Measurements from ENCODE around the gene CAGE1.

Gene CAGE1

DNA sequence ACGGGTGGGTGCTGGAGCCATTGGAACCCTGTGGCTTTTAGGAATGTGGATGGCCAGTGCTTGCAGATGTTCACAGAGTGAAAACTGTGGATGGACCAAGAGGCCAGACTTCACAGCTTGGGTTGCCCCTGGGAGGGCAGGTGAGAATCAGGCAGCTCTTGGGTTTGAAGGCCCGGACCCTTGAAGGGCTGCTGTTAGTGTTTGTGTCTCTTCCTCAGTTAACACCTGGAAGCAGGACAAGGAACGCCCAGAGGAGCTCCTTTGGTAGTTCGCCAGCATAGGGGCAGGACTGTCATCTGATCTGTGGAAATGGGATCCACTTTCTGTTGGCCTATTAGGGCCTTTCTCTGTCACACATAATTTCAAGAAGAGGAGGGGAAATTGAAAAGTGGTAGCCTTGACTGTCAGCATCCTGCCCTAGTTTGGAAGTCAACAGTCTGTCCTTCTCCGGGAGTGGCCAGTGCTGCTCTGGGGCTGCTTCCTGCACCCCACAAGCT is 43.6 kb upstream of the CAGE1 start:
- TF ChIP-seq TAF1 (IDR thresholded peaks at IDR 0.05; ENCODE audit: borderline replicate concordance, insufficient read depth, low read length) (no peak), FOXP2 (optimal IDR thresholded peaks at IDR 0.05; ENCODE audit: borderline replicate concordance, extremely low read depth, extremely low read length, insufficient read depth) (no peak), SIN3A (IDR thresholded peaks at IDR 0.05; ENCODE audit: borderline replicate concordance, insufficient read depth, low read length) (no peak), POLR2AphosphoS5 (IDR thresholded peaks at IDR 0.05; ENCODE audit: low read depth, low read length) (no peak)
- TF ChIP-seq, protein P1, sequence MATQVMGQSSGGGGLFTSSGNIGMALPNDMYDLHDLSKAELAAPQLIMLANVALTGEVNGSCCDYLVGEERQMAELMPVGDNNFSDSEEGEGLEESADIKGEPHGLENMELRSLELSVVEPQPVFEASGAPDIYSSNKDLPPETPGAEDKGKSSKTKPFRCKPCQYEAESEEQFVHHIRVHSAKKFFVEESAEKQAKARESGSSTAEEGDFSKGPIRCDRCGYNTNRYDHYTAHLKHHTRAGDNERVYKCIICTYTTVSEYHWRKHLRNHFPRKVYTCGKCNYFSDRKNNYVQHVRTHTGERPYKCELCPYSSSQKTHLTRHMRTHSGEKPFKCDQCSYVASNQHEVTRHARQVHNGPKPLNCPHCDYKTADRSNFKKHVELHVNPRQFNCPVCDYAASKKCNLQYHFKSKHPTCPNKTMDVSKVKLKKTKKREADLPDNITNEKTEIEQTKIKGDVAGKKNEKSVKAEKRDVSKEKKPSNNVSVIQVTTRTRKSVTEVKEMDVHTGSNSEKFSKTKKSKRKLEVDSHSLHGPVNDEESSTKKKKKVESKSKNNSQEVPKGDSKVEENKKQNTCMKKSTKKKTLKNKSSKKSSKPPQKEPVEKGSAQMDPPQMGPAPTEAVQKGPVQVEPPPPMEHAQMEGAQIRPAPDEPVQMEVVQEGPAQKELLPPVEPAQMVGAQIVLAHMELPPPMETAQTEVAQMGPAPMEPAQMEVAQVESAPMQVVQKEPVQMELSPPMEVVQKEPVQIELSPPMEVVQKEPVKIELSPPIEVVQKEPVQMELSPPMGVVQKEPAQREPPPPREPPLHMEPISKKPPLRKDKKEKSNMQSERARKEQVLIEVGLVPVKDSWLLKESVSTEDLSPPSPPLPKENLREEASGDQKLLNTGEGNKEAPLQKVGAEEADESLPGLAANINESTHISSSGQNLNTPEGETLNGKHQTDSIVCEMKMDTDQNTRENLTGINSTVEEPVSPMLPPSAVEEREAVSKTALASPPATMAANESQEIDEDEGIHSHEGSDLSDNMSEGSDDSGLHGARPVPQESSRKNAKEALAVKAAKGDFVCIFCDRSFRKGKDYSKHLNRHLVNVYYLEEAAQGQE (IDR thresholded peaks at IDR 0.05; ENCODE audit: insufficient read depth in 1 of 2, low read depth in 2 of 2, low read length in 2 of 2) = no peak

- TF ChIP-seq TAF1 (IDR thresholded peaks at IDR 0.05; ENCODE audit: borderline replicate concordance, insufficient read depth, low read length) (no peak), POLR2AphosphoS5 (IDR thresholded peaks at IDR 0.05; ENCODE audit: low read depth, low read length) (no peak), SIN3A (IDR thresholded peaks at IDR 0.05; ENCODE audit: borderline replicate concordance, insufficient read depth, low read length) (no peak)
- TF ChIP-seq, protein P1 (IDR thresholded peaks at IDR 0.05; ENCODE audit: insufficient read depth in 1 of 2, low read depth in 2 of 2, low read length in 2 of 2) = no peak
These were observed 43.0 kb upstream of the CAGE1 start for GRCh38 chr6:7432391-7433120.

DNA sequence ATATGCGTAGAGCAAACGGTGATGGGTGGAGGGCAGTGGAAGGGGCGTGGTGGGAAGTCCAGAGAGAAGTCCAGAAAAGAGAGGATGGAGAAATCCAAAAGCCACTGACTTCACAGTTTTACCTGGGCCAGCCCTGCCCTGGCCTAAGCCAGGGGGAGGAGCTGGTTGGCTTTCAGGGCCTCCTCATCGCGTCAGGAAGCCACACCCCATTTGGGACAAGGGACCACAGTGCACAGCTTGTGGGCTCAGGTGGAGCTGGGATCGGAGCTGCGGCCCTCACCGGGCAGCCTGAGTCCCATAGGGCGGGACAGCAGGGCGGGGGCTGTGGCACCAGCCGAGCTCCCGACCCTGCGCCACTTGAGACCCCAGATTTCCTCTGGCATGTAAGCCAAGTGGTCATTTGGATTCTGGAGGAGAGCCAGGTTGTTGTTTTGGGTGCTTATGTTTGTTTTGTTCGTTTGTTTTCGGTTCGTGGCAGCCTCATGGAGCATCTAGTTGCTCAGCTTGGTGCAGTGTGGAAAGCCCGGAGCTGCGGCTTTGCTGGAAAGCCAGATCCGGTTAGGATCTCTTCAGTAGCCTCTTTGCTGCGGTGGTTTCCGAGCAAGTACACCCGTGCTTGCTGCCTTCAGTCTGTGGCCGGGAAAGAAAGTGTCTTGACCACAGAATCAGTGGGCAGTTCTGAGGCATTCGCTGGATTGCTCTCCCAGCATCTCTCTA is 42.3 kb upstream of the CAGE1 start:
- TF ChIP-seq FOXP2 (optimal IDR thresholded peaks at IDR 0.05; ENCODE audit: borderline replicate concordance, extremely low read depth, extremely low read length, insufficient read depth) (no peak), POLR2AphosphoS5 (IDR thresholded peaks at IDR 0.05; ENCODE audit: low read depth, low read length) (no peak), SIN3A (IDR thresholded peaks at IDR 0.05; ENCODE audit: borderline replicate concordance, insufficient read depth, low read length) (no peak), TAF1 (IDR thresholded peaks at IDR 0.05; ENCODE audit: borderline replicate concordance, insufficient read depth, low read length) (no peak)
- TF ChIP-seq, protein P1 (IDR thresholded peaks at IDR 0.05; ENCODE audit: insufficient read depth in 1 of 2, low read depth in 2 of 2, low read length in 2 of 2) = no peak

DNA sequence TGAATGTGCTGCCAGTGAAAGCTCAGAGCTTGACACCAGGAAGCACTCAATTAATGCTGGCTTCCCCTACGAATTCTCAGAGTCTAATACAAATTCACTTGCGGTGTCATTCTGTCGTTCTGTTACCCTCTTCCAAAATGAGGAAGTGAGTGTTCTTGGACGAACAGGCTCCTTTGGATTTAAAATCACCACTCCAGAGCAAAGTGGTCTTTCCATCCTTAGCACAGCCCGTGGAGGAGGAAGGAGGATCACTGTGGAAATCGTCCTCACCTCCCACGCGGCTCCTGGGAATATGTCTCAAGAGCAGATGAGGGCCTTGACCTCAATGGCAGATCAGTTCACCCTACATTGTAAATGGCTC is 41.8 kb upstream of the CAGE1 start:
- TF ChIP-seq TAF1 (IDR thresholded peaks at IDR 0.05; ENCODE audit: borderline replicate concordance, insufficient read depth, low read length) = no peak
- TF ChIP-seq, protein P1 (IDR thresholded peaks at IDR 0.05; ENCODE audit: insufficient read depth in 1 of 2, low read depth in 2 of 2, low read length in 2 of 2) = no peak
- no peak for TF ChIP-seq SIN3A (IDR thresholded peaks at IDR 0.05; ENCODE audit: borderline replicate concordance, insufficient read depth, low read length)
- TF ChIP-seq POLR2AphosphoS5 (IDR thresholded peaks at IDR 0.05; ENCODE audit: low read depth, low read length) = no peak
- no peak for TF ChIP-seq FOXP2 (optimal IDR thresholded peaks at IDR 0.05; ENCODE audit: borderline replicate concordance, extremely low read depth, extremely low read length, insufficient read depth)

Data from PFSK-1 (cell line).